Astrocyte of the spinal cord (primary cell): ENCODE measurements around the gene DEDD.

Source experiments
- DNase-seq: peaks from one replicate; pipeline ENCODE4 v3.0.0; 2011; ENCODE audit warnings: low read depth, low spot score
- H3K4me3 ChIP-seq: 2 replicates; pipeline ENCODE4 v1.5.1; 2011; ENCODE audit warnings: low read depth, mild to moderate bottlenecking, low read length, moderate library complexity
- in situ Hi-C: cut with HindIII; loops from 2 replicates; pipeline ENCODE4 v1.10.0; 2017; ENCODE audit warnings: low sequenced_read_pairs
- TF ChIP-seq, protein P1 (sequence below): IDR thresholded peaks from 2 replicates; pipeline ENCODE4 v1.5.1; 2012; ENCODE audit warnings: low read depth, mild to moderate bottlenecking, low read length, inconsistent platforms

The DEDD gene

DNA sequence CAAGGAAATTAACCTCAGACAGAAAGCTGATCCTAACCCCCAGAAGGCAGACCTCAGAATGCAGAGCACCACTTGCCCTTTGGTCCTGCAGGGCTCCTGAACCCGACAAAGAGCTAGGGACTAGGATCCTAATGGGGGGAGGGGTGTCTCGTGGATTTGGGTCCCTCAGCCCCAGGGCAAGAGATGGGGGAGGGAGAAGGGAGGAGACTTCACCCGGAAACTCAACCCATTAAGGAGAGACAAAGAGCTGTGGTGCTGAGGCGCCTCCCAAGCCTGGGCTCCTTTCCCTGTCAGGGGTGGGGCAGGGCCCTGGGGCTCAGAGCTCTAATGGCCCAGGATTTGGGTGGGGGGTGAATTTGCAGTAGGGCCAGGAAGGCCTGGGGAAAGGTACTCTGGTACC lies 46.0 kb downstream of the DEDD start:
- no peak overlapping the region for H3K4me3 ChIP-seq
- TF ChIP-seq, protein P1, sequence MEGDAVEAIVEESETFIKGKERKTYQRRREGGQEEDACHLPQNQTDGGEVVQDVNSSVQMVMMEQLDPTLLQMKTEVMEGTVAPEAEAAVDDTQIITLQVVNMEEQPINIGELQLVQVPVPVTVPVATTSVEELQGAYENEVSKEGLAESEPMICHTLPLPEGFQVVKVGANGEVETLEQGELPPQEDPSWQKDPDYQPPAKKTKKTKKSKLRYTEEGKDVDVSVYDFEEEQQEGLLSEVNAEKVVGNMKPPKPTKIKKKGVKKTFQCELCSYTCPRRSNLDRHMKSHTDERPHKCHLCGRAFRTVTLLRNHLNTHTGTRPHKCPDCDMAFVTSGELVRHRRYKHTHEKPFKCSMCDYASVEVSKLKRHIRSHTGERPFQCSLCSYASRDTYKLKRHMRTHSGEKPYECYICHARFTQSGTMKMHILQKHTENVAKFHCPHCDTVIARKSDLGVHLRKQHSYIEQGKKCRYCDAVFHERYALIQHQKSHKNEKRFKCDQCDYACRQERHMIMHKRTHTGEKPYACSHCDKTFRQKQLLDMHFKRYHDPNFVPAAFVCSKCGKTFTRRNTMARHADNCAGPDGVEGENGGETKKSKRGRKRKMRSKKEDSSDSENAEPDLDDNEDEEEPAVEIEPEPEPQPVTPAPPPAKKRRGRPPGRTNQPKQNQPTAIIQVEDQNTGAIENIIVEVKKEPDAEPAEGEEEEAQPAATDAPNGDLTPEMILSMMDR, result no peak
- DNase-seq, result no peak
- in situ Hi-C loops, result no loop called here

DNA sequence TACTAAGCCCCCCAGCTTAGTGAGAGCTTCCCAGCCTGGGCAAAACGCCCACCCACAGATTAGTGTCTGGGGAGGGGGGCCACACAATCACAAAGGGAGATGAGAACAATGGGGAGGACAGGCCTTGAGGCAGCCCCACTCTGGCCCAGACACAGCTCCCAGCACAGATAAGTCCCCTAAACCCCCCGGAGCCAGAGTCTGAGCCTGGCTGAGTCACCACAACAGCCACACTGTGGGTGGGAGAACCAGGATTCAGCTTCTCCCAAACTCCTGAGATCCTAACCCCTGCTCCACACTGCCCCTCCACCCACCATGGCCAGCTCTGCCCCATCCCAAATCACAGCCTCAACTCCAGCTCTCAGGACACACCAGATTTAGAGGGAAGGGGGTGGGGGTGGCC lies 47.3 kb downstream of the DEDD start:
- TF ChIP-seq, protein P1, result no peak
- in situ Hi-C loops, result no loop called here
- no peak overlapping the region for H3K4me3 ChIP-seq
- peak; percentile 26 for DNase-seq

- in situ Hi-C loops, result no loop called here
- DNase-seq, result no peak
- no peak overlapping the region for H3K4me3 ChIP-seq
- TF ChIP-seq, protein P1, result no peak
Observed at GRCh38 chr1:161084597-161084988, 47.9 kb downstream of the DEDD start.

DNA sequence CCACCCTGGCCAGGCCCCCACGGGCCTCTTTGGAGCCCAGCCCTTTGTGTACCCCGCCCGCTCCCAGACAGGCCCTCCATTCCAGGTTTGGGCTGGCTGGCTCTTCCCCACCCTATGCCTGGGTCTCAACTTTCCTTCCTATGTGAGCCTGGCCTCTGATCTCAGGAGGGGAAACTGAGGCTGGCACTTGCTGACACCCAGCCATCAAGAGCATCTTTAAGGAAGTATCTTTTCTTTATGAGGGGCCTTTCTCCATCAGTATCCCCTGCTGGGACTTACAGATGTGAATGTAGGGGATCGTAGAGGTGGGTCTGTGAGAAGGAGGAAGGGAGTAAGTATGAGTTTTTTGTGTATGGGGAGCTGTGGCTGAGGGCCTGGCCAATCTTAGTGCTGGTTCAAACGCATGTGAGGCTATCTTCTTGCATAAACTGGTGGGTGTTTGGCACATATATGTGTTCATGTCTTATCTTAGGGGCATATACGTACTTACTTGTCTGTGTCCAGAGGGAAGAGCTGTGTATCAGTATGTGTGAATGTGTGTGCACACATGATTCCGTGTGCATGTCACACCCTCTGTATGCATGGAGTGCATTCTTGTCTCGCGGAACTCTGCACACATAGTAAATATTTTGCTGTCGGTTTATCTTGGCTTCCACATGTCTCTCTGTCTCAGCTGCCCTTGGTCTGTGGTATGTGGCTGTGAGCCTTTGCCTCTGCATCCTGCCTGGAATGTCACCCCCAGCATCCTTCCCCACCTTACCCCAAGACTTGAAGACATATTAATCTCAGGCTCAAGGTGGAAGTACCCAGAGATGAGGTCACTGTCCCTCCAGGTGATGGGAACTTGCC lies 48.5 kb downstream of the DEDD start:
- in situ Hi-C loops, result no loop called here
- no peak overlapping the region for H3K4me3 ChIP-seq
- TF ChIP-seq, protein P1, result no peak
- DNase-seq, result peak; percentile 37

GRCh38 chr1:161082996-161083747 lies 49.3 kb downstream of the DEDD start:
- TF ChIP-seq, protein P1, result no peak
- no peak overlapping the region for H3K4me3 ChIP-seq
- peak; percentile 93 for DNase-seq
- in situ Hi-C loops, result no loop called here

GRCh38 chr1:161082483-161082882 lies 50.0 kb downstream of the DEDD start:
- TF ChIP-seq, protein P1, result no peak
- in situ Hi-C loops, result no loop called here
- no peak overlapping the region for H3K4me3 ChIP-seq
- no peak for DNase-seq
